Measurements from ENCODE around the gene TAPT1.

TAPT1 gene

DNA sequence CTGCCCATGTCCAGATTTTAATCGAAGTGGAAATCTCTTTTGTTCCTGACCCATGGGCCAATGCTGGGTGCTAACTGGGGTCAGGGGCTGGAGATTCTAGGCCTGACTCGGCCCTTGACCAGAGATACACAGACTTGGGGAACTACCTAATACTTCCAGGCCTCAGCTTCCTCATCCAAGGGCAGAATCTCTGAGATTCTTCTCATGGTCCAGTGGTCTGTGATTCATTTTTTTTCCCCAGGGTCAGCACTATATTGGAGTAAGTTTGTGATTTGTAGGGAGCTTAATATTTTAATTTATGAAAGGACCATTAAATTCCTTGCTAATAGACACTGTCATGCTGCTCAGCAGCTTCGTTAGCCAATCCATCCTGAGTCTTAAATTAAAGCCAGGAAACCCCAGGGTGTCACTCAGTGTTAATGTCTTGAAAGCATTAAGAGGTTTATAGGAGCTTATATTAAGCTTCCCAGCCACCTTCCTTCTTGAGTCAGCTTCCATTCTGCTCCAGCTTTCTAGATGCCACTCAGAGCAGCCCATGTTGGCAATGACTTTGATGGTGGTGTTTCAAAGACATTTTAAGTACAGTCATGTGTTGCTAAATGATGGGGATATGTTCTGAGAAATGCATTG lies 115.5 kb downstream of the TAPT1 start:
- TF ChIP-seq TAF1 (IDR thresholded peaks at IDR 0.05; ENCODE audit: low read depth): no peak
- no peak for TF ChIP-seq ZBTB7A (IDR thresholded peaks at IDR 0.05; ENCODE audit: low read depth)
- TF ChIP-seq, protein P1, sequence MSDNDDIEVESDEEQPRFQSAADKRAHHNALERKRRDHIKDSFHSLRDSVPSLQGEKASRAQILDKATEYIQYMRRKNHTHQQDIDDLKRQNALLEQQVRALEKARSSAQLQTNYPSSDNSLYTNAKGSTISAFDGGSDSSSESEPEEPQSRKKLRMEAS (IDR thresholded peaks at IDR 0.05): no peak
- TF ChIP-seq CEBPB (IDR thresholded peaks at IDR 0.05): no peak
- no peak for TF ChIP-seq EGR1 (IDR thresholded peaks at IDR 0.05)
- no peak for TF ChIP-seq TEAD4 (IDR thresholded peaks at IDR 0.05)
- TF ChIP-seq EP300 (IDR thresholded peaks at IDR 0.05; ENCODE audit: borderline replicate concordance): no peak
- TF ChIP-seq RAD21 (IDR thresholded peaks at IDR 0.05; ENCODE audit: low read depth): no peak
- TF ChIP-seq NFIC (IDR thresholded peaks at IDR 0.05): no peak
- TF ChIP-seq, protein P2, sequence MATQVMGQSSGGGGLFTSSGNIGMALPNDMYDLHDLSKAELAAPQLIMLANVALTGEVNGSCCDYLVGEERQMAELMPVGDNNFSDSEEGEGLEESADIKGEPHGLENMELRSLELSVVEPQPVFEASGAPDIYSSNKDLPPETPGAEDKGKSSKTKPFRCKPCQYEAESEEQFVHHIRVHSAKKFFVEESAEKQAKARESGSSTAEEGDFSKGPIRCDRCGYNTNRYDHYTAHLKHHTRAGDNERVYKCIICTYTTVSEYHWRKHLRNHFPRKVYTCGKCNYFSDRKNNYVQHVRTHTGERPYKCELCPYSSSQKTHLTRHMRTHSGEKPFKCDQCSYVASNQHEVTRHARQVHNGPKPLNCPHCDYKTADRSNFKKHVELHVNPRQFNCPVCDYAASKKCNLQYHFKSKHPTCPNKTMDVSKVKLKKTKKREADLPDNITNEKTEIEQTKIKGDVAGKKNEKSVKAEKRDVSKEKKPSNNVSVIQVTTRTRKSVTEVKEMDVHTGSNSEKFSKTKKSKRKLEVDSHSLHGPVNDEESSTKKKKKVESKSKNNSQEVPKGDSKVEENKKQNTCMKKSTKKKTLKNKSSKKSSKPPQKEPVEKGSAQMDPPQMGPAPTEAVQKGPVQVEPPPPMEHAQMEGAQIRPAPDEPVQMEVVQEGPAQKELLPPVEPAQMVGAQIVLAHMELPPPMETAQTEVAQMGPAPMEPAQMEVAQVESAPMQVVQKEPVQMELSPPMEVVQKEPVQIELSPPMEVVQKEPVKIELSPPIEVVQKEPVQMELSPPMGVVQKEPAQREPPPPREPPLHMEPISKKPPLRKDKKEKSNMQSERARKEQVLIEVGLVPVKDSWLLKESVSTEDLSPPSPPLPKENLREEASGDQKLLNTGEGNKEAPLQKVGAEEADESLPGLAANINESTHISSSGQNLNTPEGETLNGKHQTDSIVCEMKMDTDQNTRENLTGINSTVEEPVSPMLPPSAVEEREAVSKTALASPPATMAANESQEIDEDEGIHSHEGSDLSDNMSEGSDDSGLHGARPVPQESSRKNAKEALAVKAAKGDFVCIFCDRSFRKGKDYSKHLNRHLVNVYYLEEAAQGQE (IDR thresholded peaks at IDR 0.05; ENCODE audit: low read depth): no peak
- no peak for TF ChIP-seq FOXM1 (IDR thresholded peaks at IDR 0.05; ENCODE audit: borderline replicate concordance, low read depth)
- TF ChIP-seq, protein P3, sequence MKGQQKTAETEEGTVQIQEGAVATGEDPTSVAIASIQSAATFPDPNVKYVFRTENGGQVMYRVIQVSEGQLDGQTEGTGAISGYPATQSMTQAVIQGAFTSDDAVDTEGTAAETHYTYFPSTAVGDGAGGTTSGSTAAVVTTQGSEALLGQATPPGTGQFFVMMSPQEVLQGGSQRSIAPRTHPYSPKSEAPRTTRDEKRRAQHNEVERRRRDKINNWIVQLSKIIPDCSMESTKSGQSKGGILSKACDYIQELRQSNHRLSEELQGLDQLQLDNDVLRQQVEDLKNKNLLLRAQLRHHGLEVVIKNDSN (IDR thresholded peaks at IDR 0.05): no peak
- no peak for TF ChIP-seq TCF12 (IDR thresholded peaks at IDR 0.05; ENCODE audit: low read depth)
